GM19452 (cell line): ENCODE data around the gene ANKRD33B.
"Not testable (repeated sequence)": the region's sequence is repeated elsewhere in the genome, so short reads cannot be mapped to it uniquely, and the experiment has no call there.

Experiments used
- ATAC-seq: cut with Tn5 transposase; IDR thresholded peaks from one replicate; pipeline ENCODE4 v1.9.1; 2021; ENCODE audit not compliant: unreplicated experiment

ANKRD33B gene

DNA sequence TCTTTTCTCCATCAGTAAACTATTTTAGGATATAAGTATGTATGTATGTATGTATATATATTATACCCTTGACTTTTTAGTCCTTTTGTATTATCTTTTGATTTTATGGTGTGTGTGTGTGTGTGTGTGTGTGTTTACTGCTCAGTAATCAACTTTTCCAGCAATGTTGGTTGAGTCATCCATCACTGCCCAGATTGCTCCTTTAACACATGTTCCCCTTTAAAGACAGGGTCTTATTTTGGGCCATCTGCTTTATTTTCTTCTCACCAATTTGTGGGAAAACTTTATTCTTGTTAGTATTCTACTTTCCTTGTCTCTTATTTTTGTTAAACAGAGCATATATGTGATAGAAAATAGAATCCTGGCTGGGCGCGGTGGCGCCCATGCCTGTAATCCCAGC is 28.1 kb downstream of the ANKRD33B start:
- ATAC-seq: no peak

GRCh38 chr5:10592601-10593000 is 28.7 kb downstream of the ANKRD33B start:
- ATAC-seq: peak; percentile 53

- no peak for ATAC-seq
Observed at GRCh38 chr5:10593531-10594181, 29.8 kb downstream of the ANKRD33B start.

DNA sequence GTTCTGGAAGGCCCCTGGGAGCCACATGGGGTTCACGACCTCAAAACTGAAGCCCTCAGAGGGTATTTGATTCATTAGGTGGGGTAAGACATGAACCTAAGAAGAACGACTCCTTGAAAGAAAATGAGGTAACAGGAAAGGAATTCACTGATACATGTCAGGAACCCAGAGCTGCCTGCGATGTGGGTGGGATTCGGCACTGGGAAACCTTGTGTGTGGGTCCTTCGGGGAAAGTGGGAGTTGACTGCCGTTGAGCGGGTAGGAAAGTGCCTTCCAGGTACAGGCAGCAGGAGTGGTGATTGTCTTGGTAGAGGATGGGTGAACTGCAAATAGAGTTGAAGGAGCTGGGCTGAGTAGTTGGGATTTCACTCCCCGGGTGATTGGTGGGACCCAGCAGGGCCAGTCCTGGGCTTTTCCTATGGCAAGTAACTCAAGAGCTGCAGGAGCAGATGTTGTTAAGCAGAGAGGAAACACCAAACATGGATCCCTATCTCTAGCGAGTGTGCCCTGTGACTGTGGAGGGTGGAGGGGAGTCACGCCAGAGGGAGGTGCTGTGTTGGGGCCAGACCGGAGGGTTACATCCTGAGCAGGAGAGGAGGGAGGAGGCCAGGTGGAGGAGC is 30.8 kb downstream of the ANKRD33B start:
- ATAC-seq: no peak

DNA sequence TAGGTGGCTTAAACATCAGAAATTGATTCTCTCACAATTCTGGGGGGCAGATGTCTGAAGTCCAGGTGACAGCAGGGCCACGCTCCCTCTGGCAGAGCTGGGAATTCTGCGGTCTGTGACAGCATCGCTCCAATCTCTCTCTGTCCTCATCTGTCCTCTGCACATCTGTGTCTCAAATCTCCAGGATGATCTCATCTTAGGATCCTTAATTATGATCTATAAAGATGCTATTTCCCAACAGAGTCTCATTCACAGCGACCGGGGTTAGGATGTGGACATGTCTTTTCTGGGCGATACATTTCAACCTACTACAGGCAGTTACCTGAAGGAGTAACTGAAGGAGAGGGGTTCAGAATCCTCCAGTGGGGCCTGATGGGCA is 31.4 kb downstream of the ANKRD33B start:
- ATAC-seq: no peak

DNA sequence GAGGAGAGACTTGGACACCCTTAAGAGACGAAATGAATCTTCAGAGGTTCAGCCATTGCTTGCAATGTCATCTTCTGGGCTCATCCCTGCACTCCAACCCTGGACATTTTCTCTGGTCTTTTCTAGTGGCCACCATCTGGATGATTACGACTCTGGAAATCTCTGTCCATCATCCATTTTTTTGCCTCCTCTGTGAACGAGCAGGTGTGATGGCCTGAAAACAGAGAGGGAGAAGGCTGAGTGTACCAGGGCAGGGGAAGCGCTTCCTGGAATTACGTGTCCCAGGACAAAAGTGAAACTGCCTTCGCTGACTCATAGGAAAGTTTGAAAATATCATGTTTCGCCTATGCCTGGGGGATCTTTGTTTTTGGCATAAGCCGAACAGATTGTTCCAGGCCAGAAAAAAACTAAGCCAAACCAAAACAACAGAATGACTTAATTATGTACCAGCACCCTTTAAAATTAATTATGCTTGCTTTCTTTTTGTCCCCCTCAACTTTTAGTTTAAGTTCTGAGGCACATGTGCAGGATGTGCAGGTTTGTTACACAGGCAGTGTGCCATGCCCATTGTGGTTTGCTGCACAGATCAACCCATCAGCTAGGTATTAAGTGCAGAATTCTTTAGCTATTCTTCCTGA is 31.9 kb downstream of the ANKRD33B start:
- no peak for ATAC-seq

DNA sequence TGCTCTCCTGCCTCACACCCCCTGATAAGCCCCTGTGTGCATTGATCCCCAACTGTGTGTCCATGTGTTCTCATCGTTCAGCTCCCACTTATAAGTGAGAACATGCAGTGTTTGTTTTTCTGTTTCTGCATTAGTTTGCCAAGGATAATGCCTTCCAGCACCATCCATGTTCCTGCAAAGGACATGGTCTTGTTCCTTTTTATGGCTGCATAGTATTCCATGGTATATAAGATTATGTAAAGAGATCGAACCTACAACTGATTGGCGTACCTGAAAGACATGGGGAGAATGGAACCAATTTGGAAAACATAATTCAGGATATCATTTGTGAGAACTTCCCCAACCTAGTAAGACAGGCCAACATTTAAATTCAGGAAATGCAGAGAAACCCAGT is 32.4 kb downstream of the ANKRD33B start:
- ATAC-seq: no peak

GRCh38 chr5:10596886-10597451 is 33.1 kb downstream of the ANKRD33B start:
- ATAC-seq: no peak

- no peak for ATAC-seq
Observed at GRCh38 chr5:10599113-10599512, 35.2 kb downstream of the ANKRD33B start.

DNA sequence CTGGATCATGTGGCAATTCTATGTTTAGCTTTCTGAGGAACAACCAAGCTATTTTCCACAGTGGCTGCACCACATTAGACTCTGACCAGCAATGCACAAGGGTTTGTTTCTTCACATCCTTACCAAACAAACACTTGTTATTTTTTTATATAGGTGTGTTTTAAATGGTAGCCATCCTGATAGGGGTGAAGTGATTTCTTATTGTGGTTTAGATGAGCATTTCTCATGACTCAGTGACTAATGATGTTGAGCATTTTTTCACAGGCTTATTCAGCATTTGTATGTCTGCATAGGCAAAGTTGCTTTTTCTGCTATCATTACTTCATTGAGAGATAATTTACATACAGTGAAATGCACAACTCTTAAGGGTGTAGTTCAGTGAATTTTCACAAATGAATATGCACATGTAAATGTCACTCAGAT is 36.0 kb downstream of the ANKRD33B start:
- no peak for ATAC-seq

DNA sequence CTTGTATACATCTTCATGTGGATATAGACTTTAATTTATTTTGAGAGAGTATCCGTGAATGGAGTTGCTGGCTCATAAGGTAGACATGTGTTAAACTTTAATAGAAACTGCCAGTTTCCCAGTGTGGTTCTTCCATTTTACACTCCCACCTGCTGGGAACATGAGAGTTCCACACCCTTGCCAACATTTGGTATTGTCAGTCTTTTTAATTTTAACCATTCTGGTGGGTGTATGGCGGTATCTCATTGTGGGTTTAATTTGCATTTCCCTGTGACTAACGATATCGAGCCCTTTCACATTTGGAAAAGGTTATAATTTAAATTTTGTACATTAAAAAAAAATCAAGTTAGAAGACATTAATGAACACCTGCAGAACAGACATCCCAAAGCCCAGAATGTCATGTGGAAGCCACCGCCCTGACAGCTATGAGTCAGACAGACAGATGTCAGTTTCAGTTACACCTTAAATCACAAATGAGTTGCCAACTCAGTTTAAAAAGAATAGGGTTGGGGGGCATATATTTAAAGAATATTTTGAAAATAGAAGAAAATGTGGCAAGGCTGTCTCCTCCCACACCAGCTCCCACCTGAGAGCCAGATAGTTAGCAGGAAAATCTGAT is 36.9 kb downstream of the ANKRD33B start:
- ATAC-seq: peak; percentile 80

- ATAC-seq: peak; percentile 52
Observed at GRCh38 chr5:10601246-10602030, 37.6 kb downstream of the ANKRD33B start.

DNA sequence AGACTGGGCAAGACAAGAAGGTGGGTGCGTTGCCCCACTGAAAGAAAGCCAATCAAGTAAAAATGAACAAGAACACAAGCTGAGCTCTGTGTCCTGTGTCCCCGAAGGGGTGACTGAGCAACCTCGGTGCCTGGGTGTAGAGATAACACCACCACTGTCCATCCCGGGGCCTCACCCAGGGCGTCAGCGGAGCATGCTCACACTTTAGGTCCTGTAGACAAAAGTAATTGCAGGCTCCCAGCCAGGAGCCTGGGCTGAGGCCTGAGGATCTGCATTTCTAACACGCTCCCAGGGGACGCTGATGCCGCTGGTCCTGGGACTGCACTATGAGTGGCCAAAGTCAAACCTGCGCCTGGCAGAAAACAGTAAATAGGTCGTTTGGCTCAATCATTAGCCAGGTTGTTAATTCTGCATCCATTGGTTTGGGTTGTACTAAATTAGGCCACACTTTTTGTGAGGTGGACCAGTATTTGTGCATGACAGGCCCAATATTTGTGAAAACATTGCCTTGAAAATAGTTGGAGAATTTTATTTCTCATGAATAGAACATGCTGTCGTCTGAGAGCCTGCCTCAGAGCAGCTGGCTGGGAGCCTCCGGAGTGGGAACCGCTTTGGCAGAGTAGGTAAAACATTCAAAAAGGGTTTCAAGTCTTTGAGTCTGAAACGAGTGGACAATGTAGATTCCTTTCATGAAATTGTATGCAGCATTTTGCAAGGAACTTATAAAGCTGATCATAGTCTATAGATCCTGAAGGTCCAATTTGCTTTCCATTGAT is 38.3 kb downstream of the ANKRD33B start:
- ATAC-seq: no peak

DNA sequence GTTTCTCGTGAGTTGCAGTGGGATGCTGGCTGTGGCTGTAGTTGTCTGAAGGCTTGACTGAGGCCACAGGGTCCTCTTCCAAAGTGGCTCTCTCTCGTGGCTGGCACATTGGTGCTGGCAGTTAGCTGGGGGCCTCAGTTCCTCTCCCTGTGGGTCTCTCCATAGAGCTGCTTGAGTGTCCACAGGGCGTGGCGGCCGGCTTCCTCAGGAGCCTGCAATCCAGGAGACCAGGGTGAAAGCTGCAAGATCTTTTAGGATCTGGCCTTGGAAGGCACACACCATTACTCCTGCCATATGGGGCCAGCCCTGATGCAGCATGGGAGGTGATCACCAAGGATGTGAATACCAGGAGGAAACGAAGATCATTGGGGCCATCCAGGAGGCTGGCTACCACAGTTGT is 41.1 kb downstream of the ANKRD33B start:
- ATAC-seq: no peak

DNA sequence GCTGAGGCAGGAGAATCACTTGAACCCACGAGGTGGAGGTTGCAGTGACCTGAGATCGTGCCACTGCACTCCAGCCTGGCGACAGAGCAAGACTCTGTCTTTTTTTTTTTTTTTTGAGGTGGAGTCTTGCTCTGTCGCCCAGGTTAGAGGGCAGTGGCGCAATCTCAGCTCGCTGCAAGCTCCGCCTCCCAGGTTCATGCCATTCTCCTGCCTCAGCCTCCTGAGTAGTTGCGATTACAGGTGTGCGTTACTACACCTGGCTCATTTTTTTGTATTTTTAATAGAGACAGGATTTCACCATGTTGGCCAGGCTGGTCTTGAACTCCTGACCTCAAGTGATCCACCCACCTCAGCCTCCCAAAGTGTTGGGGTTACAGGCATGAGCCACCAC is 42.8 kb downstream of the ANKRD33B start:
- ATAC-seq: peak; percentile 5

- ATAC-seq: peak; percentile 79
Observed at GRCh38 chr5:10607023-10607665, 43.3 kb downstream of the ANKRD33B start.

GRCh38 chr5:10607666-10608073 is 43.8 kb downstream of the ANKRD33B start:
- ATAC-seq: peak; percentile 65

- ATAC-seq: not testable (repeated sequence)
Observed at GRCh38 chr5:10608081-10608480, 44.2 kb downstream of the ANKRD33B start.

DNA sequence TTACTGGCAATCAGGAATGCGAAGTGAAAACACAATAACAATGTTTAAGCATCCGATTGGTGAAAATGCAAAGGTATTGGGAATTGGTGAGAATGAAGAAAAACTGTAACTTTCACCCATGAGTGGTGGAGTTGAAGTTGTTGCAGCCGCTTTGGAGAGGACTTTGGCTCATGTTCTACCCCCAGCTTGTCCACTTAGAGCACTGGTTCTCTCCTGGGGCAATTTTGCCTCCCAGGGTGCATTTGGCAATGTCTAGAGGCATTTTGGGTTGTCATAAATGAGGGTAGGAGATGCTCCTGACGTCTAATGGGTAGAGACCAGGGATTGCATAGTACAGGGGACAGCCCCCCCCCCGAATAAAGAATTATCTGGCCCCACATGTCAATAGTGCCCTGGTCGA is 46.2 kb downstream of the ANKRD33B start:
- ATAC-seq: no peak

DNA sequence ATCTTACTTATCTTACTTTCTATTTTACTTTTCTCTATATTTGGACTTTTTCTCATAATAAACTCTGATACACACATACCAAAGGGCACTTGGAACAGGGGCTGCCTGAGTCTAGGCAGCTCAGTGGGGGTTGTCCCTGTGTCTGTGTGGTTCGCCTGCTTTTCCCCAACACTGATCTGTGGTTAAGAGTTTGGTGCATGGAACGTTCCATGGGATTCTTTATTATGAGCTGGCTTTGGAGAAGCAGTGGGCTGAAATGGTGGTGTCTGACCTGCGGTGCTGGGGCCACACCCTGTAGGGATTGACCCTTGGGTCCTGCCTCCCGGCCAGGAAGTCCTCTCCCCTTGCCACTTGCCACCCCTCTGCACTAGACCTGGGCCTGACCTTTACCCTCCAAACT is 47.4 kb downstream of the ANKRD33B start:
- ATAC-seq: no peak
